K562 (cell line): ENCODE results near the gene CSPG5. TPM values are rescaled to one million over a fixed set of nuclear protein-coding genes. Genes with fewer than 3 reads are reported as not detected.
A peak's percentile ranks its signal among the peaks of the same experiment; 100 is the strongest.

Experiments
- ATAC-seq: fragments of 200-7000 bp; cut with Tn5 transposase; 3 replicates; pipeline ENCODE4 v1.9.1; 2020; ENCODE audit warnings: moderate library complexity
- Bru-seq: library from RNA; stranded (reverse); fragments of 400-500 nt; gene quantifications from one replicate; lab custom pipeline; 2021; lab: Mats Ljungman, UMichigan
- BruChase-seq, 2 experiments: library from RNA; stranded (reverse); fragments of 400-500 nt; gene quantifications; one replicate each; lab custom pipeline; 2021; lab: Mats Ljungman, UMichigan
- BruUV-seq: library from RNA; stranded (reverse); fragments of 400-500 nt; replicated peaks from 2 replicates; lab custom pipeline; 2021; lab: Mats Ljungman, UMichigan
- CTCF ChIA-PET: fragments of 300-600 bp; formaldehyde crosslinking; extraction: SDS; loops from one replicate; lab custom pipeline; 2021; ENCODE audit warnings: low intra/inter-chr PET ratio; lab: Yijun Ruan, JAX
- POLR2A ChIA-PET: fragments of 300-600, 350-650 bp; sonication (Branson Sonifier 250); formaldehyde crosslinking; extraction: SDS; loops from one replicate; lab custom pipeline; 2021; ENCODE audit warnings: antibody characterized with exemption, inconsistent platforms; lab: Yijun Ruan, JAX
- DNase-seq, 4 experiments: peaks; one replicate each; pipeline versions ENCODE4 v3.0.0 to v3.0.0-alpha.2; 2011 to 2018; ENCODE audit warnings: low spot score in 3 of 4, mixed read lengths in 3 of 4; ENCODE audit errors: extremely low read depth in 1 of 4
- FAIRE-seq: peaks from 2 replicates; lab custom pipeline; 2011; peaks lifted over from hg19 to GRCh38; lab: Jason Lieb, UNC
- H2AFZ ChIP-seq: 2 replicates; pipeline ENCODE4 v1.6.0; 2011; ENCODE audit warnings: low read depth, low read length, control low read depth, inconsistent platforms
- H3K27ac ChIP-seq: fragments of 200-600 bp; 3 replicates; pipeline ENCODE4 v1.8.0; 2011; ENCODE audit warnings: low read depth, mild to moderate bottlenecking, control low read depth, inconsistent platforms, low read length, moderate library complexity, mixed read lengths; ENCODE audit errors: extremely low read depth
- H3K27me3 ChIP-seq, 2 experiments: fragments of 300-600 bp in 1 of 2; 2 replicates in 1 of 2; 3 replicates in 1 of 2; pipeline versions ENCODE4 v1.6.0 to v1.8.0; 2011; ENCODE audit warnings: inconsistent platforms in 2 of 2, low read length in 2 of 2, mild to moderate bottlenecking in 1 of 2, mixed read lengths in 1 of 2, moderate library complexity in 1 of 2; ENCODE audit not compliant: control insufficient read depth in 2 of 2, insufficient read depth in 2 of 2
- H3K36me3 ChIP-seq: fragments of 300-600 bp; 3 replicates; pipeline ENCODE4 v1.8.0; 2011; ENCODE audit warnings: mild to moderate bottlenecking, low read length, inconsistent platforms; ENCODE audit not compliant: control insufficient read depth, insufficient read depth
- H3K4me1 ChIP-seq, 2 experiments: fragments of 200-600 bp in 1 of 2; replicated peaks in 1 of 2; 2 replicates in 1 of 2; 3 replicates in 1 of 2; pipeline versions ENCODE4 v1.5.1 to v1.8.0; 2011; ENCODE audit warnings: inconsistent platforms in 2 of 2, low read length in 2 of 2, mild to moderate bottlenecking in 1 of 2, mixed read lengths in 1 of 2, moderate library complexity in 1 of 2; ENCODE audit not compliant: control insufficient read depth in 2 of 2, insufficient read depth in 2 of 2
- H3K4me2 ChIP-seq: 2 replicates; pipeline ENCODE4 v1.6.1; 2011; ENCODE audit warnings: low read length, control low read depth, inconsistent platforms, mixed read lengths; ENCODE audit not compliant: insufficient read depth
- H3K4me3 ChIP-seq: fragments of 200-600 bp; sonication (generic), shearing (Covaris generic); 2 replicates; pipeline ENCODE4 v1.5.1; 2016; ENCODE audit warnings: control low read depth, inconsistent platforms
- H3K79me2 ChIP-seq: fragments of 200-600 bp; 3 replicates; pipeline ENCODE4 v1.8.0; 2011; ENCODE audit warnings: low read length, inconsistent platforms; ENCODE audit not compliant: control insufficient read depth, insufficient read depth
- H3K9ac ChIP-seq, 2 experiments: 2 replicates each; pipeline versions ENCODE4 v1.6.0 to v1.6.1; 2011; ENCODE audit warnings: low read depth in 2 of 2, low read length in 2 of 2, control low read depth in 1 of 2, inconsistent platforms in 1 of 2, mild to moderate bottlenecking in 1 of 2, mixed read lengths in 1 of 2; ENCODE audit not compliant: insufficient read depth in 1 of 2
- H3K9me1 ChIP-seq: one replicate; pipeline ENCODE4 v1.6.0; 2011; ENCODE audit warnings: inconsistent platforms, mild to moderate bottlenecking, low read length, moderate library complexity; ENCODE audit not compliant: control insufficient read depth, insufficient read depth
- H3K9me3 ChIP-seq: replicated peaks from 2 replicates; pipeline ENCODE4 v1.5.1; 2011; ENCODE audit warnings: low read depth, low read length, inconsistent platforms; ENCODE audit not compliant: control insufficient read depth, insufficient read depth
- H4K20me1 ChIP-seq: replicated peaks from 2 replicates; pipeline ENCODE4 v1.6.1; 2011; ENCODE audit warnings: low read length, inconsistent platforms, mixed read lengths; ENCODE audit not compliant: control insufficient read depth, insufficient read depth
- NFIC ChIP-seq: fragments of 450-650 bp; IDR thresholded peaks from 2 replicates; pipeline ENCODE4 v1.6.1; 2017; ENCODE audit warnings: mild to moderate bottlenecking, inconsistent platforms
- PCBP1 ChIP-seq: fragments of 200-400 bp; formaldehyde crosslinking; IDR thresholded peaks from 2 replicates; pipeline ENCODE4 v1.6.1; 2018; ENCODE audit warnings: mild to moderate bottlenecking, low read depth, low read length; ENCODE audit not compliant: poor library complexity, severe bottlenecking
- UBTF ChIP-seq, 2 experiments: IDR thresholded peaks; 2 replicates each; pipeline ENCODE4 v1.6.1; 2012; ENCODE audit warnings: improper control_type of control experiment in 2 of 2, low read depth in 2 of 2, low read length in 2 of 2, borderline replicate concordance in 1 of 2
- ZNF592 ChIP-seq: fragments of 450-650 bp; IDR thresholded peaks from 2 replicates; pipeline ENCODE4 v1.6.1; 2017; ENCODE audit warnings: antibody characterized with exemption, mild to moderate bottlenecking
- ZNF830 ChIP-seq: fragments of 250-450 bp; sonication (Bioruptor Pico); IDR thresholded peaks from 2 replicates; pipeline ENCODE4 v1.5.0; 2021; ENCODE audit warnings: mild to moderate bottlenecking
- WGBS: fragments of 100-300 bp; shearing (Covaris generic); methylation state at CpG from one replicate; pipeline ENCODE4 v1.1.6; 2016; ENCODE audit warnings: low coverage, mixed read lengths; ENCODE audit not compliant: insufficient coverage; ENCODE audit errors: missing lambda C conversion rate; 5-methylcytosine and 5-hydroxymethylcytosine counted together
- in situ Hi-C: fragments of 300-500 bp; cut with MboI; formaldehyde crosslinking; loops from 4 replicates; pipeline ENCODE4 v1.15.0; 2018; ENCODE audit warnings: inconsistent platforms, mixed read lengths
- intact Hi-C: fragments of 100-400 bp; cut with micrococcal nuclease; formaldehyde crosslinking; loops from 2 replicates; pipeline ENCODE4 v1.14.2; 2022
- long read RNA-seq, 3 experiments: library from polyadenylated mRNA in 2 of 3; library from RNA in 1 of 3; unstranded in 2 of 3; stranded (forward) in 1 of 3; transcript quantifications; one replicate each; pipeline ENCODE4 v2.0.0, GENCODE V29; 2019 to 2022
- polyA minus RNA-seq, 3 experiments: library from RNA; depleted of rRNA, polyadenylated mRNA; stranded (reverse); fragments of >200 nt; gene quantifications; 2 replicates each; pipeline ENCODE4 v1.2.3, GENCODE V29; 2011
- polyA plus RNA-seq, 8 experiments: library from polyadenylated mRNA; depleted of rRNA in 4 of 8; stranded (reverse) in 5 of 8; unstranded in 3 of 8; fragments of >200 nt; fragmentation: Nextera tagmentation in 2 of 8; fragmentation: Illumina TruSeq in 1 of 8; extraction: Ambion mirVana in 2 of 8; extraction: Trizol in 1 of 8; gene quantifications; 2 replicates each; pipeline versions ENCODE4 v1.2.1 to v1.2.3, GENCODE V29; 2011 to 2014; ENCODE audit warnings: inconsistent platforms in 1 of 8, missing spikeins in 1 of 8
- total RNA-seq, 7 experiments: library from RNA; depleted of rRNA in 6 of 7; stranded (reverse); fragments of >200 nt in 6 of 7; fragmentation: Illumina TruSeq in 2 of 7; extraction: Trizol in 2 of 7; gene quantifications; 2 replicates each; pipeline versions ENCODE4 v1.2.1 to v1.2.3, GENCODE V29; 2011 to 2021; ENCODE audit warnings: low replicate concordance in 1 of 7

Gene CSPG5
- 1.4 and 3.6 TPM in 2 replicates for total RNA-seq (2011; cell fraction: chromatin; rRNA removed; ENCODE audit: low replicate concordance)
- 3.3 and 4.2 TPM in 2 replicates for total RNA-seq (2011; cell fraction: nucleolus; rRNA removed)
- total RNA-seq (2011; cell fraction: nucleoplasm; rRNA removed), result 3.7 and 4.4 TPM in 2 replicates
- 2.5 and 3.4 TPM in 2 replicates for total RNA-seq (2014; rRNA removed)
- total RNA-seq (2014; rRNA removed; fragmentation: Illumina TruSeq; extraction: Trizol), result 1.4 and 1.8 TPM in 2 replicates
- total RNA-seq (2015; rRNA removed; fragmentation: Illumina TruSeq; extraction: Trizol), result 1.3 and 1.4 TPM in 2 replicates
- 2.9 and 3.3 TPM in 2 replicates for total RNA-seq (2021)
- polyA plus RNA-seq (2011; rRNA removed), result 2.2 and 2.4 TPM in 2 replicates
- 2.4 and 4.0 TPM in 2 replicates for polyA plus RNA-seq (2011; cell fraction: cytosol; rRNA removed)
- 1.2 and 2.2 TPM in 2 replicates for polyA plus RNA-seq (2011; cell fraction: nucleus; rRNA removed)
- 1.6 and 2.7 TPM in 2 replicates for polyA plus RNA-seq (2012)
- polyA plus RNA-seq (2014; fragmentation: Illumina TruSeq; extraction: Trizol), result 2.6 and 3.3 TPM in 2 replicates
- polyA plus RNA-seq (2014; fragmentation: Nextera tagmentation; extraction: Ambion mirVana), result under 1 TPM; 0.06 to 0.17 TPM
- 2.6 and 4.5 TPM in 2 replicates for polyA plus RNA-seq (2014; rRNA removed)
- polyA minus RNA-seq (2011; rRNA and poly(A)+ RNA removed), result 0.72 and 1.3 TPM in 2 replicates
- 2.3 and 2.8 TPM in 2 replicates for polyA minus RNA-seq (2011; cell fraction: cytosol; rRNA and poly(A)+ RNA removed)
- 0.56 and 0.81 TPM in 2 replicates for polyA minus RNA-seq (2011; cell fraction: nucleus; rRNA and poly(A)+ RNA removed)
- Bru-seq, nascent RNA, result percentile 41 among the genes with signal in this experiment
- BruChase-seq, experiment 1, labeled RNA remaining after a 2-hour chase, result percentile 54 among the genes with signal in this experiment
- BruChase-seq, experiment 2, labeled RNA remaining after a 6-hour chase, result percentile 55 among the genes with signal in this experiment
- long read RNA-seq, experiment 1, full-length matches to known transcripts, result 4 of 8 reads
- long read RNA-seq, experiment 1, partial matches to known transcripts, result 2 of 8 reads
- long read RNA-seq, experiment 1, other reads (novel, unspliced or antisense), result 2 of 8 reads
- long read RNA-seq, experiment 2, full-length matches to known transcripts, result 4 of 5 reads
- long read RNA-seq, experiment 2, partial matches to known transcripts, result 0 of 5 reads
- long read RNA-seq, experiment 2, other reads (novel, unspliced or antisense), result 1 of 5 reads
- long read RNA-seq, experiment 3, partial matches to known transcripts, result 0 of 1 reads
- long read RNA-seq, experiment 3, other reads (novel, unspliced or antisense), result 1 of 1 reads

GRCh38 chr3:47578691-47579632 lies at the start of gene CSPG5:
CSPG5 (minus strand) TSS chr3:47578865; CDS start chr3:47578693, 172 bp downstream.
- ATAC-seq (peak; percentile 61), FAIRE-seq (no peak), DNase-seq (peak; percentile 52 to 81 (median 76))
- intact Hi-C loops (loop anchor here (10.0 kb wide), 1 partner anchor 54 kb away; no protein-coding TSS in a partner anchor), in situ Hi-C loops (no loop called here)
- Histone ChIP-seq H3K9ac (peak within 1 kb of the TSS in 1 of 2 experiments; percentile 85; a peak in 3 of 4 replicates), H3K9me3 (no peaks in the 10 kb centered on the region), H4K20me1 (peaks cover 3% of the 10 kb centered on the region; the same call in 1 of the 2 replicates), H3K9me1 (peaks cover 4% of the 10 kb centered on the region), H3K4me2 (peak within 1 kb of the TSS; percentile 73), H3K4me3 (peak within 1 kb of the TSS; percentile 65), H3K4me1 (peaks cover 3 to 28% of the 10 kb centered on the region in 2 experiments; a peak in 3 of 5 replicates), H3K36me3 (no peaks in the 10 kb centered on the region), H3K27ac (no peak within 1 kb of the TSS), H3K79me2 (no peaks in the 10 kb centered on the region), H3K27me3 (peaks cover 0 to 5% of the 10 kb centered on the region in 2 experiments; a peak in 2 of 5 replicates), H2AFZ (peak within 1 kb of the TSS; percentile 88)
- no TSS peak for BruUV-seq
- ChIA-PET CTCF (no interaction called here), POLR2A (interaction anchor here (1.4 kb wide), 1 partner anchor 165 kb away, joined by 3 read pairs; no protein-coding TSS in a partner anchor)
- 11% methylated on average over 83 of the region's 121 CpGs for WGBS
- TF ChIP-seq UBTF (IDR thresholded peaks at IDR 0.05; ENCODE audit: borderline replicate concordance in 1 of 2, low read depth in 2 of 2, low read length in 2 of 2) (peak in 1 of 2 experiments; percentile 48; a peak in 1 of 4 replicates), ZNF830 (0 out of 2 replicates have a peak, but pooled peaks have one; percentile 79), PCBP1 (no peak), NFIC (peak; percentile 13; the same call in 1 of the 2 replicates), ZNF592 (0 out of 2 replicates have a peak, but pooled peaks have one; percentile 28)
